AG10803 (cell line): ENCODE measurements around the gene SAP130.

Source experiments
- DNase-seq: peaks from one replicate; pipeline ENCODE4 v3.0.0; 2010; ENCODE audit warnings: low read depth
- H3K4me3 ChIP-seq: 2 replicates; pipeline ENCODE4 v1.5.1; 2011; ENCODE audit warnings: mild to moderate bottlenecking, low read length, control low read depth
- TF ChIP-seq, protein P1 (sequence below): conservative IDR thresholded peaks from 2 replicates; pipeline ENCODE4 v1.5.1; 2011; ENCODE audit warnings: mild to moderate bottlenecking, low read length, control low read depth, inconsistent platforms

SAP130 gene

DNA sequence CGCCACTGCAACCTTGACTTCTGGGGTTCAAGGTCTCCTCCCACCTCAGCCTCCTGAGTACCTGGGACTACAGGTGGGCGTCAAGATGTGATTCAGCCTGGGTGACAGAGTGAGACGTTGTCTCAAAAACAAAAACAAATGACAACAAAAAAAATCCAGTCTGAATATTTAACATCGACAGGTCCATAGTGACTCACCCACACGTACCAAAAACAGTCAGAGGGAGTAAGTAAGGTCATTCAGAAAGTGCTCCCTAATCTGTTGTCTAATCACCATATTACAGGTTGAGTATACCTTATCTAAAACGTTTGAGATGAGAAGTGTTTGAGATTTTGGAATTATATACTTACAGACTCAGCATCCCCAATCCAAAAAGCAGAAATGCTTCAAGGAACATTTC lies 24.4 kb downstream of the SAP130 start:
- DNase-seq = no peak
- no peak overlapping the region for H3K4me3 ChIP-seq
- TF ChIP-seq, protein P1, sequence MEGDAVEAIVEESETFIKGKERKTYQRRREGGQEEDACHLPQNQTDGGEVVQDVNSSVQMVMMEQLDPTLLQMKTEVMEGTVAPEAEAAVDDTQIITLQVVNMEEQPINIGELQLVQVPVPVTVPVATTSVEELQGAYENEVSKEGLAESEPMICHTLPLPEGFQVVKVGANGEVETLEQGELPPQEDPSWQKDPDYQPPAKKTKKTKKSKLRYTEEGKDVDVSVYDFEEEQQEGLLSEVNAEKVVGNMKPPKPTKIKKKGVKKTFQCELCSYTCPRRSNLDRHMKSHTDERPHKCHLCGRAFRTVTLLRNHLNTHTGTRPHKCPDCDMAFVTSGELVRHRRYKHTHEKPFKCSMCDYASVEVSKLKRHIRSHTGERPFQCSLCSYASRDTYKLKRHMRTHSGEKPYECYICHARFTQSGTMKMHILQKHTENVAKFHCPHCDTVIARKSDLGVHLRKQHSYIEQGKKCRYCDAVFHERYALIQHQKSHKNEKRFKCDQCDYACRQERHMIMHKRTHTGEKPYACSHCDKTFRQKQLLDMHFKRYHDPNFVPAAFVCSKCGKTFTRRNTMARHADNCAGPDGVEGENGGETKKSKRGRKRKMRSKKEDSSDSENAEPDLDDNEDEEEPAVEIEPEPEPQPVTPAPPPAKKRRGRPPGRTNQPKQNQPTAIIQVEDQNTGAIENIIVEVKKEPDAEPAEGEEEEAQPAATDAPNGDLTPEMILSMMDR = no peak

DNA sequence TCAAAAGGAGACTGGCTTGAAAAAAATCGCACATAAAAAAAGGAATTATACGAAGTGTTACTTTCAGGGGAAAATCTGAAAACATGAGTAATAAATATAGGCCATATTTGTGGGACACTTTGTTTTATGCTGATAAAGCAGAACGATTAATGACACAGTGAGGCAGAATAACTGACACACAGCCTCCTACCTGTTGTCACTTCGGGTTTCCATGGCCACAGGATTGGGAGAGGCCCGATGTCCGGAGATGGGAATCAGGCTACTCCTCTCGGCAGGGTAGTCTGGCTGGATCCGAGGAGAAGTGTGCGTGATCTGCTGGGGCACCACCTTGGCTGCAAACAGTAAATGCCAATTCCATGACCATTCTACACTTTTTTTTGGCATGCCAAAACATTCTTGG lies 31.7 kb downstream of the SAP130 start:
- DNase-seq = no peak
- H3K4me3 ChIP-seq = no peak overlapping the region
- TF ChIP-seq, protein P1 = no peak

DNA sequence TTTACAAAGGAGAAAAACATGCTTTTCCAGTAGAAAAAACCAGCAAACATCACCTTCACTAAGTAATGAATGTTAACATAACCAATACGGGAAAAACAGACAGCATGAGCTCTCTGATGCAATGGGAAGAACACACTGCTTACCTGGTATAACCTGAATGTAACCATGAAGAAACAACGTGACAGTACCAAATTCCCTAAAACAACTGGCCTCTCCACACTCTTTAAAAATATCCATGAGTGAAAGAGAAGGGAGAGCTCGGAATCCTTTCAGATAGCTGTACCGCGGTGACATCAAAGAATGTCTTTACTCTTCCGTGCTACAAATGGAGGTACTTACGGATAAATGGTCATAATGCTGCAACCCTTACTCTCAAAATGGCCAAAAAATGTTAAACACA lies 32.1 kb downstream of the SAP130 start:
- TF ChIP-seq, protein P1 = no peak
- no peak overlapping the region for H3K4me3 ChIP-seq
- no peak for DNase-seq

GRCh38 chr2:127993659-127994058 lies 34.2 kb downstream of the SAP130 start:
- H3K4me3 ChIP-seq = no peak overlapping the region
- DNase-seq = no peak
- TF ChIP-seq, protein P1 = no peak

- TF ChIP-seq, protein P1 = no peak
- H3K4me3 ChIP-seq = no peak overlapping the region
- DNase-seq = no peak
Measured at GRCh38 chr2:127991742-127992141, 36.1 kb downstream of the SAP130 start.

DNA sequence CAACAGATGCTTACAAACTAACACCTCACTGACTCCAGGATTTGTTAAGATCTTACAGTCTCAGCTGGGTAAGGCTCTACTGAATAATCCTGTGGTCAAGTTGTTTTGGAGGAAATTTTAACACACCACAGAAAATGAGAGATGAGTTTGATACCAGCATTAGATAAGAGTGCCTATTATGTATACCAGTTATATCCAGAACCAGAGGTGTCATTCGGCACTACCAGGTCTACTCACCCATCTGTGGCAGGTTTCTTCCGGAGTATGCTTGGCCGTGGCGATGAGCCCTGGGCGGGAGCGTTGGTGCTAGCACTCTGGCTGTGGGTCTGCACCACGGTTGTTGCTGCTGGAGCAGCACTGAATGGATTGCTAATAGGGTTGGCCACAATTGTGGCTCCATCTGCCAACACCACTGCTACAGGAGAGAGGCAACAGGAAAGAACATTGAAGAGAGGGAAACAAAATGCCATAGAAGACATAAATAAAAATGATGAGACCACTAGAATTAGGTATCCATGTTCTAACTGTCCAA lies 41.2 kb downstream of the SAP130 start:
- TF ChIP-seq, protein P1 = no peak
- H3K4me3 ChIP-seq = no peak overlapping the region

DNA sequence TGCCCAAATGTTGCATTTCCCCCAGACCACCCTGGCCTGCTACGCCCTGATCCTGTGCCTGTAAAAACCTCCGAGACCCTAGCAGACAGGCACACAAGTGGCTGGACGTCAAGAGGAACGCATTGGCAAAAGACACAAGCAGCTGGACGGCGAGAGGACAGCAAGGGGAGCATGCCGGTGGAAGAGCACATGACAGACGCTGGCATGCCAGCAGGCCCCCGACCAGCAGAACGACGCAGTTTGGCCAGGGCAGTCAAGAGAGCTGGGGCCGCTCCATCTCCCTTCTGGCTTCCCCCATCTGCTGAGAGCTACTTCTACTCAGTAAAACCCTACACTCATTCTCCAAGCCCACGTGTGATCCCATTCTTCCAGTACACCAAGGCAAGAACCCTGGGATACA lies 42.1 kb downstream of the SAP130 start:
- H3K4me3 ChIP-seq = no peak overlapping the region
- no peak for DNase-seq
- TF ChIP-seq, protein P1 = no peak

More for the DNA sequence above, 41.2 kb downstream of the SAP130 start:
- DNase-seq = no peak
